Activated CD8-positive, alpha-beta memory T cell treated with anti-CD3 and anti-CD28 coated beads, Interleukin-2, amount 10 ng/mL, durations not matched to agents 7 days and 5 days (primary cell): ENCODE data around the gene ABCC6. TPM values are rescaled to one million over a fixed set of nuclear protein-coding genes. Genes with fewer than 3 reads are reported as not detected.
"Not testable (repeated sequence)": the region's sequence is repeated elsewhere in the genome, so short reads cannot be mapped to it uniquely, and the experiment has no call there.

Experiments
- ATAC-seq: fragments of 150-1000 bp; cut with Tn5 transposase; one replicate; pipeline ENCODE4 v1.10.0; 2021; ENCODE audit warnings: moderate library complexity
- CTCF ChIA-PET: fragments of 350-600 bp; sonication (Branson Sonifier 250); formaldehyde crosslinking; loops from one replicate; lab custom pipeline; 2021; ENCODE audit warnings: antibody characterized with exemption; lab: Charles Lee
- DNase-seq: peaks from one replicate; pipeline ENCODE4 v3.0.0-alpha.2; 2020
- H3K27ac Mint-ChIP-seq: one replicate; pipeline ENCODE4 v1.8.0; 2021; ENCODE audit warnings: mild to moderate bottlenecking, mixed read lengths
- H3K27me3 Mint-ChIP-seq: one replicate; pipeline ENCODE4 v1.8.0; 2021; ENCODE audit warnings: mixed read lengths
- H3K36me3 Mint-ChIP-seq: one replicate; pipeline ENCODE4 v1.8.0; 2021; ENCODE audit warnings: mild to moderate bottlenecking, mixed read lengths
- H3K4me1 Mint-ChIP-seq: one replicate; pipeline ENCODE4 v1.8.0; 2021; ENCODE audit warnings: mixed read lengths
- H3K4me3 Mint-ChIP-seq: one replicate; pipeline ENCODE4 v1.8.0; 2021; ENCODE audit warnings: mild to moderate bottlenecking, moderate library complexity, mixed read lengths
- H3K9me3 Mint-ChIP-seq: one replicate; pipeline ENCODE4 v1.8.0; 2022; ENCODE audit warnings: low read depth, mixed read lengths
- total RNA-seq, 2 experiments: library from RNA; stranded (reverse); gene quantifications; one replicate each; pipeline ENCODE4 v1.2.3, GENCODE V29; 2021

Gene ABCC6
- total RNA-seq, 2 experiments from 2014 or later: 0.16 TPM; not detected in 1

DNA sequence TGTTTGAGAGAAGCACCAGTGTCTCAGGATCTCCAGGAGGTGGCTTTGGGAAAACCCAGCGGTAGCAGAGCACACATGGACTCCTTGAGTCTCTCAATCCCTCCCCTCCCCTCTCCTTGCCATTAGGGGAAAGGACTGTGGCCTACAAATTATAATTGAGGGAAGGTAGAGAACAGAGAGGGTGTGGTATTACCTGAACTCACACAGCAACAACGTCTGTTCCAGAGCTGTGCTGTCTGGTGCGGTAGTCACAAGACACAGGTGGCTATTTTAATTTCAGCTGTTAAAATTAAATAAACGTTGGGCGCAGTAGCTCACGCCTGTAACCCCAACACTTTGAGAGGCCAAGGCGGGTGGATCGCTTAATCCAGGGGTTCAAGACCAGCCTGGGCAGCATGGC, 110.2 kb downstream of the ABCC6 start:
- ATAC-seq (no peak), DNase-seq (no peak)
- CTCF ChIA-PET: no interaction called here
- H3K4me3 Mint-ChIP-seq: no peak overlapping the region
- H3K27me3 Mint-ChIP-seq: no peaks in the 10 kb centered on the region
- H3K36me3 Mint-ChIP-seq: peaks cover 71% of the 10 kb centered on the region
- no peak overlapping the region for H3K27ac Mint-ChIP-seq
- H3K4me1 Mint-ChIP-seq: no peaks in the 10 kb centered on the region
- H3K9me3 Mint-ChIP-seq: peaks cover 6% of the 10 kb centered on the region

DNA sequence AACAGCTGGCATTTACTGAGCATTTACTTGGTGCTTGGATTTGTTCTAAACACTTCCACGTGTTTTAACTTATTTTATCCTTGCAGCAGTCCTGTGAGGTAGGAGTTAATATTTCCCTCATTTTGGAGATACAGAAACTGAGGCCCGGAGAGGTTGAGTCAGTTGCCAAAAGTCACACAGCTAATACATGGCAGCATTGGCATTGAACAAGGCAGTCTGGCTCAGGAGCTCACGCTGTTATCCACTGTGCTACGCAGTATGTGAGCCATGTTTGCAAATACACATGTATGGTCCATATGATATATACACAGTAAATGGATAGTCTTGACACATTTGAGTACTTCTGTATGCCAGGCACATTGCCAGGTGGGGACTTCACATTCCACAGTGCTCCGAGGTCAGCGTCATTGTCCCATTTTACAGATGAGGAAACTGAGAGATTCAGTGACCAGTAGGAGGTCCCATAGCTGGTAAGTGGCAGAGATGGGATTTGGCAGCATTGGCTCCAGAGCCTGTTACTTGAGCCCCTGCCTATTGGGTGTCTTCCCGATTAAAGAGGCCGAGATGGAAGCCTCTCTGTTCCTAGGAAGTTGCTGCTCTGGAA, 110.7 kb downstream of the ABCC6 start:
- peaks cover 68% of the 10 kb centered on the region for H3K36me3 Mint-ChIP-seq
- H3K4me3 Mint-ChIP-seq: no peak overlapping the region
- H3K4me1 Mint-ChIP-seq: no peaks in the 10 kb centered on the region
- peaks cover 6% of the 10 kb centered on the region for H3K9me3 Mint-ChIP-seq
- CTCF ChIA-PET: no interaction called here
- ATAC-seq (no peak), DNase-seq (no peak)
- no peak overlapping the region for H3K27ac Mint-ChIP-seq
- no peaks in the 10 kb centered on the region for H3K27me3 Mint-ChIP-seq

DNA sequence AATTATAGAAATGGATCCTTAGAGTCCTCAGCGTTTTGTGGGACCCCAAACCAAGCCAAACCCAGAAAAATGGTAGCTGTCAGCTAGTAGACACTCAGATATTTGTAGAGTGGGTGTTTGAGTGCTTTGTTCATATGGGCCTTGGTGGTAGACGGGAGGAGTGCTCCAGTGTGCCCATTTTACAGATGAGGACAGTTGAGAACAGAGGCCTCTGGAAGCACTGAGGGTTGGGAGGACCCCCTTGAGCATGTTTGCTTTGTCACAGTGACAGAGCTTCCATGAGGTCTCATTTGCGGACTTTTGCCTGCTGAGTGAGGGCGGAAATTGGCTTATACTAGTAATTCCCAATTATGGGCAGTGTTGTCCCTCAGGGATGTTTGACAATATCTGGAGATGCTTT, 111.7 kb downstream of the ABCC6 start:
- DNase-seq: no peak
- Mint-ChIP-seq H3K9me3 (no peaks in the 10 kb centered on the region), H3K4me1 (no peaks in the 10 kb centered on the region), H3K4me3 (no peak overlapping the region), H3K27ac (no peak overlapping the region), H3K36me3 (peaks cover 63% of the 10 kb centered on the region), H3K27me3 (no peaks in the 10 kb centered on the region)
- ATAC-seq: no peak
- CTCF ChIA-PET: no interaction called here

DNA sequence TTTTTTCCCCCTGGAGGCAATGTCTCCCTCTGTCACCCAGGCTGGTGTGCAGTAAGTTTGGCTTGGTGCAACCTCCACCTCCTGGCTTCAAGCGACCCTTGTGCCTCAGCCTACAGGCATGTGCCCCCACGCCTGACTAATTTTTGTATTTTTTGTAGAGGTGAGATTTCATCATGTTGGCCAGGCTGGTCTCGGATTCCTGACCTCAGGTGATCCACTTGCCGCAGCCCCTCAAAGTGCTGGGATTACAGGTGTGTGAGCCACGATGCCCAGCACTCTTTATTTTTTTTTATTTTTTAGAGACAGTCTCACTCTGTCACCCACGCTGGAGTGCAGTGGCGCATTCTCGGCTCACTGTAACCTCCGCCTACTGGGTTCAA, 113.2 kb downstream of the ABCC6 start:
- ATAC-seq (no peak), DNase-seq (no peak)
- no peaks in the 10 kb centered on the region for H3K9me3 Mint-ChIP-seq
- H3K27me3 Mint-ChIP-seq: no peaks in the 10 kb centered on the region
- H3K4me3 Mint-ChIP-seq: no peak overlapping the region
- no peak overlapping the region for H3K27ac Mint-ChIP-seq
- no peaks in the 10 kb centered on the region for H3K4me1 Mint-ChIP-seq
- peaks cover 57% of the 10 kb centered on the region for H3K36me3 Mint-ChIP-seq
- CTCF ChIA-PET: no interaction called here

DNA sequence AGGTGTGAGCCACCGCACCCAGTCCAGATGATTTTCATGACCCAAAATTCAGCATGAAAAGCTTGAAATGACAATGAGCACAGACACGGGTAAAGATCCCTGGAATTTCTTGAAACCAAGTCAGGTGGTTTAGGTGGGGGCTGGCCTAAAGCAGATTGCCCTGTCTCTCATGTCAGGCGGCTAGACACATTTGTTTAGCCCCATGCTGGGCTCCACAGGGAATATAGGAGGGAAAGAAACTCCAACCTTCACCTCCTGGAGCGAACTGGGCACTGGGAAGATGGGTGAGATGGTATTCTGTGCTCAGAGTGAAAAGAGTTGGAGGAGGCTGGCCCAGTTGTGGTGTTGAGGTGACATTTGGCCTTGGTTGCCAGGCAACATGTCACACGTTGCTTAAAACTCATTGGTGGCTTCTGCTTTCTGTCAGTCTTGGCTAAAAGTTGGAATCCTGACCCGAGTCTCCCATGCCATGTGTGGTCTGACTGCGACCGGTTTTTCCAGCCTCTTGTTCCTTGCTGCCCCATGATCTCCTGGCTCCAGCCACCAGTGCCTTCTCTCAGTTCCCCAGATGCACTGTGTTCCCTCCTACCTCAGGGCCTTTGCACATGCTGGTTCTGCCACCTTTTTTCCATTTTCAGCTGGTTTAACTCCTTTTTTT, 113.7 kb downstream of the ABCC6 start:
- H3K9me3 Mint-ChIP-seq: no peaks in the 10 kb centered on the region
- DNase-seq: no peak
- H3K27ac Mint-ChIP-seq: no peak overlapping the region
- H3K4me1 Mint-ChIP-seq: no peaks in the 10 kb centered on the region
- CTCF ChIA-PET: no interaction called here
- H3K27me3 Mint-ChIP-seq: no peaks in the 10 kb centered on the region
- no peak overlapping the region for H3K4me3 Mint-ChIP-seq
- no peak for ATAC-seq
- H3K36me3 Mint-ChIP-seq: peaks cover 53% of the 10 kb centered on the region

DNA sequence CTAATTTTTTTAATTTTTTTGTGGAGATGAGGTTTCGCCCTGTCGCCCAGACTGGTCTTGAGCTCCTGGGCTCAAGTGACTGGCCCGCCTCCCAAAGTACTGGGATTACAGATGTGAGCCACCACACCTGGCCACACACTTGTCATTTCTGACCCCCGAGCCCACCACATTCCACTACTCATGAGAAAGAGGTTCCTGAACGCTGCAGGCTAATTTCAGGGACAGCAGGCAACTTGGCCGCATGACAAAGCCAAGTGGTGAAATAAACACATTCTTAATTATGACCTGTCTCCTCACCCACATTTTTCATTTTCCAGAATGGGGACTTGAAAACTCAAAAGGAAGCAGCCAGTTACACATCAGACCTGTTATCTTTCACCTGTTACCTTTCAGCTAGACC, 114.5 kb downstream of the ABCC6 start:
- CTCF ChIA-PET: interaction anchor here (0.6 kb wide), 1 partner anchor 21 kb away, joined by 3 read pairs; no protein-coding TSS in a partner anchor
- no peaks in the 10 kb centered on the region for H3K27me3 Mint-ChIP-seq
- no peak for ATAC-seq
- DNase-seq: no peak
- no peak overlapping the region for H3K4me3 Mint-ChIP-seq
- no peaks in the 10 kb centered on the region for H3K4me1 Mint-ChIP-seq
- H3K27ac Mint-ChIP-seq: no peak overlapping the region
- peaks cover 51% of the 10 kb centered on the region for H3K36me3 Mint-ChIP-seq
- no peaks in the 10 kb centered on the region for H3K9me3 Mint-ChIP-seq

DNA sequence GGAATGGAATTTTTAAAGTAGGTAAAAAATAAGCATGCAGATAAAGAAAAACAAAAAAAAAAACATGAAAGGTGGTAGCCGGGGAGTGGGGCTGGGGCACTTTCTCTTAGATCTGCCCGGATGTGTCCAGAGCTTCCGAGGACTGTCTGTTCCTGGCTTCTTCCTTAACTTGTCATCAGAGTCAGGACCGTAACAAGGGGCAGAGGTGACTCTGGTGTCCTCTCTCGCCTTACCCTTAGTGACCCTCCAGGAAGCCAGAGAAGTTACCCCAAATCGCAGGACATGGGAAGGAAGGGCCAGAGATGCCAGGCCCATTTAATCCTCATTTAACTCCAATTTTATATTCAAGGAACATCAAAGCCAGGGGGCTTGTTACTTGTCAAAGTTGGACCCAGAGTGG, 115.5 kb downstream of the ABCC6 start:
- Mint-ChIP-seq H3K4me3 (no peak overlapping the region), H3K9me3 (no peaks in the 10 kb centered on the region), H3K36me3 (peaks cover 51% of the 10 kb centered on the region), H3K4me1 (no peaks in the 10 kb centered on the region), H3K27me3 (no peaks in the 10 kb centered on the region), H3K27ac (peak overlapping the region; percentile 18)
- ATAC-seq: no peak
- no peak for DNase-seq
- CTCF ChIA-PET: no interaction called here

DNA sequence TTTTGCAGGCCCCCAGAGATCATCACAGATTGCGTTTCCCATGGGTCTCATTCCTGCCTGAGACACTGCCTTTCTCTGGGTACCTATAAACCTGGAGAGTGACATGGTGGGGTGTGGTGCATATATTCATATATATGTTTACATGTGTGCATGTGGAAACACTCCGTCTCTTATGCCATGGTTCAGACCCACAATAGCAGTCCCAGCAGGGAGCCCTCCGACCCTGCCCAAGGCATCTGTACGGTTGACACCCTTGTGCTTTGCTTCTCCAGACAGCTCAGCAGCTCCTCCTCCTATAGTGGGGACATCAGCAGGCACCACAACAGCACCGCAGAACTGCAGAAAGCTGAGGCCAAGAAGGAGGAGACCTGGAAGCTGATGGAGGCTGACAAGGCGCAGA, 116.8 kb downstream of the ABCC6 start:
- CTCF ChIA-PET: no interaction called here
- Mint-ChIP-seq H3K4me3 (no peak overlapping the region), H3K36me3 (peaks cover 51% of the 10 kb centered on the region), H3K27ac (no peak overlapping the region), H3K9me3 (no peaks in the 10 kb centered on the region), H3K27me3 (no peaks in the 10 kb centered on the region), H3K4me1 (no peaks in the 10 kb centered on the region)
- DNase-seq (no peak), ATAC-seq (no peak)

DNA sequence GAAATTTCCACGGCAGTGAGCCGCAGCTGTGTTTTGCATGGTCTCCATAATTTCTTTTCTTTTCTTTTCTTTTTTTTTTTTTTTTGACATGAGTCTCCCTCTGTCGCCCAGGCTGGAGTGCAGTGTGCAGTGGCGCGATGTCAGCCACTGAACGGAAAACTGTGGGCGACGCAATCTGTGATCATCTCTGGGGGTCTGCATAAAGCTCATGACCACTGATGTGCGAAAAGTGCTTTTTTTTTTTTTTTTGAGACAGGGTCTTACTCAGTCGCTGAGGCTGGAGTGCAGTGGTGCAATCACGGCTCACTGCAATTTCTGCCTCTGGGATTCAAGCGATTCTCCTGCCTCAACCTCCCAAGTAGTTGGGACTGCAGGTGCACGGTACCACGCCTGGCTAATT, 117.6 kb downstream of the ABCC6 start:
- DNase-seq: no peak
- Mint-ChIP-seq H3K4me3 (no peak overlapping the region), H3K27me3 (no peaks in the 10 kb centered on the region), H3K27ac (no peak overlapping the region), H3K9me3 (no peaks in the 10 kb centered on the region), H3K36me3 (peaks cover 51% of the 10 kb centered on the region), H3K4me1 (no peaks in the 10 kb centered on the region)
- ATAC-seq: no peak
- CTCF ChIA-PET: no interaction called here

DNA sequence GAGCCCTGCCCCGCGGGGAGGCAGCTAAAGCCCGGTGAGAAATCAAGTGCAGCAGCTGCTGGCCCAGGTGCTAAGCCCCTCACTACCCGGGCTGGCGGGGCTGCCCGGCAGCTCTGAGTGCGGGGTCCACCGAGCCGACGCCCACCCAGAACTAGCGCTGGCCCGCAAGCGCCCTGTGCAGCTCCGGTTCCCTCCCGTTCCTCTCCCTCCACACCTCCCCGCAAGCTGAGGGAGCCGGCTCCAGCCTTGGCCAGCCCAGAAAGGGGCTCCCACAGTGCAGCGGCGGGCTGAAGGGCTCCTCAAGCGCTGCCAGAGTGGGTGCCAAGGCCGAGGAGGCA, 118.5 kb downstream of the ABCC6 start:
- H3K27ac Mint-ChIP-seq, DNase-seq, CTCF ChIA-PET, H3K4me3 Mint-ChIP-seq, H3K4me1 Mint-ChIP-seq, H3K9me3 Mint-ChIP-seq, H3K27me3 Mint-ChIP-seq, ATAC-seq: not testable (repeated sequence)
- peaks cover 46% of the 10 kb centered on the region for H3K36me3 Mint-ChIP-seq

DNA sequence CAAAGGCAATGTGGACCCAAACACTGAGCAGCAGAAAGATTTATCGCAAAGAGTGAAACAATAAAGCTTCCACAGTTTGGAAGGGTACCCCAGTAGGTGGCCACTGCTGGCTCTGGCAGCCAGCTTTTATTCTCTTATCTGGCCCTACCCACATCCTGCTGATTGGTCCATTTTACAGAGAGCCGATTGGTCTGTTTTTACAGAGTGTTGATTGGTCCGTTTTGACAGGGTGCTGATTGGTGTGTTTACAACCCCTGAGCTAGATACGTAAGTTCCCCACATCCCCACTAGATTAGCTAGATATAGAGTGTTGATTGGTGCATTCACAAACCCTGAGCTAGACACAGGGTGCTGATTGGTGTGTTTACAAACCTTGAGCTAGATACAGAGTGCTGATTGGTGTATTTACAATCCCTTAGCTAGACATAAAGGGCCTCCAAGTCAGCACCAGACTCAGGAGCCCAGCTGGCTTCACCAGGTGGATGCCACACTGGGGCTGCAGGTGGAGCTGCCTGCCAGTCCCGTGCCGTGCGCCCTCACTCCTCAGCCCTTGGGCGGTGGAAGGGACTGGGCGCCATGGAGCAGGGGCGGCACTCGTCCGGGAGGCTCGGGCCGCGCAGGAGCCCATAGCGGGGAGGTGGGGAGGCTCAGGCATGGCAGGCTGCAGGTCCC, 119.0 kb downstream of the ABCC6 start:
- DNase-seq, H3K27me3 Mint-ChIP-seq, H3K4me1 Mint-ChIP-seq, H3K9me3 Mint-ChIP-seq, H3K27ac Mint-ChIP-seq, ATAC-seq, H3K4me3 Mint-ChIP-seq, CTCF ChIA-PET: not testable (repeated sequence)
- peaks cover 44% of the 10 kb centered on the region for H3K36me3 Mint-ChIP-seq

DNA sequence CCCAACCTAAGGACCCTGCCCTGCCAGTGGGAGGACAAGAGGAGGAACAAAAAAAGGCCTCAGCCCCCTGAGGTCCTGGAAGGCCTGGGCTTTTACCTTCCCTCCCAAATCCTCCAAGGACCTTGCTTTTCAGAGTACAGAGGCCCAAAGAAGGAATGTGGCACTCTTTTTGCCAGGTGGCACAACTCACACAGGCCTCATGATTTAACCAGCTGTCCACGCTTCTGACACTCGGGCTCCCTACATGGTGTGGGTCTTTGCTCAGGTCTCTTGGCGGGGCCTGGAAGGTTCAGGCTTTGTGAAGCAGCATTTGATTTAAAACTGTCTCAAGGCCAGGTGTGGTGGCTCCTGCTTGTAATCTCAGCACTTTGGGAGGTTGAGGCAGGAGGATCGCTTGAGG, 120.6 kb downstream of the ABCC6 start:
- Mint-ChIP-seq H3K27ac (no peak overlapping the region), H3K27me3 (no peaks in the 10 kb centered on the region), H3K9me3 (no peaks in the 10 kb centered on the region), H3K4me1 (no peaks in the 10 kb centered on the region), H3K4me3 (no peak overlapping the region), H3K36me3 (peaks cover 52% of the 10 kb centered on the region)
- ATAC-seq (no peak), DNase-seq (no peak)
- CTCF ChIA-PET: no interaction called here

DNA sequence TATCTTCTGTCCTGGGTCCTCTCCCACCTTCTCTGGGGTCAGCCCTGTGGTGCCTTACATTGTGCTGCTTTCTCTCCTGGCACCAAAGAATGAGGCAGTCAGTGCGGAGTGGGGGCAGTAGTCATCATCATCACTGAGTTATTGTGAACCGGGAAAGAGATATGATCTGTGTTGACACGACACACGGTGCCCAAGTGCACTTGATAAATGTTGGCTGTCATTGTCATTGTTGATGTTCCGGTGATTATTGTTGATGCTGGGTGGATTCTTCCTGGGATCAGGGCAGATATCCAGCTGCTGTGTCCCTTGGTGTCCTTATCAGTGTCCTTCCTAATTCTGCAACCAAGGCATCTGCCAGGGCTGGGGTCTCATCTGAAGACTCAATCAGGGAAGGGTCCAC, 121.7 kb downstream of the ABCC6 start:
- Mint-ChIP-seq H3K27me3 (no peaks in the 10 kb centered on the region), H3K4me3 (no peak overlapping the region), H3K4me1 (no peaks in the 10 kb centered on the region), H3K9me3 (no peaks in the 10 kb centered on the region), H3K27ac (no peak overlapping the region), H3K36me3 (peaks cover 52% of the 10 kb centered on the region)
- DNase-seq (no peak), ATAC-seq (no peak)
- CTCF ChIA-PET: no interaction called here

DNA sequence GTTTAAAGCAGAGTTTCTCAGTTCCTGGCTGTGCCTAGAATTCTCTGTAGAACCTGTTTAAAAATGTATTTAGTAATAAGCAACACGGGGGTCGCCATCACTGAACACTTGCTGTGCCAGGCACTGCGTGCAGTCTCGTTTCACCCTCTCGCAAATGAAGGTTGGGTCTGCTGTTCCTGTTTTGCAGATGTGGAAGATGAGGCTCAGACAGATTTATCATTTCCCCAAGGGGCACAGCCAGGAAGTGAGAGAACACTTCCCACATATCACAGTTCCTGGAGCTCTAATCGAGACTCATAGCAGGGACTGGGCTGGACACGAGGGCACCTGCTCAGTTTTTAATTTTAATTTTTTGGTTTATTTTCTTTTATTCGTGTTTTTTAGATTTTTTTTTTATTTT, 122.7 kb downstream of the ABCC6 start:
- DNase-seq (no peak), ATAC-seq (no peak)
- H3K9me3 Mint-ChIP-seq: no peaks in the 10 kb centered on the region
- CTCF ChIA-PET: no interaction called here
- peaks cover 55% of the 10 kb centered on the region for H3K36me3 Mint-ChIP-seq
- no peaks in the 10 kb centered on the region for H3K4me1 Mint-ChIP-seq
- no peak overlapping the region for H3K27ac Mint-ChIP-seq
- H3K4me3 Mint-ChIP-seq: no peak overlapping the region
- H3K27me3 Mint-ChIP-seq: no peaks in the 10 kb centered on the region
